HepG2 (cell line): ENCODE data around the gene PDSS2. TPM values are rescaled to one million over a fixed set of nuclear protein-coding genes. Genes with fewer than 3 reads are reported as not detected.

ENCODE experiments used
- CBFB ChIP-seq: sonication (generic); formaldehyde crosslinking; IDR thresholded peaks from 2 replicates; pipeline ENCODE4 v1.4.0; 2020; ENCODE audit warnings: missing genetic modification reagents
- EP300 ChIP-seq, 3 experiments: sonication (generic) in 1 of 3; formaldehyde crosslinking in 1 of 3; IDR thresholded peaks; 2 replicates each; pipeline versions ENCODE4 v1.5.1 to v1.6.1; 2011 to 2020; ENCODE audit warnings: low read depth in 2 of 3, low read length in 2 of 3, borderline replicate concordance in 1 of 3, improper control_type of control experiment in 1 of 3, mild to moderate bottlenecking in 1 of 3, missing genetic modification reagents in 1 of 3, moderate library complexity in 1 of 3
- FOSL2 ChIP-seq: sonication (generic); formaldehyde crosslinking; IDR thresholded peaks from 2 replicates; pipeline ENCODE4 v1.4.0; 2020; ENCODE audit warnings: missing genetic modification reagents
- GATAD1 ChIP-seq: IDR thresholded peaks from 2 replicates; pipeline ENCODE4 v1.6.1; 2016; ENCODE audit warnings: missing genetic modification reagents, missing compliant biosample characterization
- HNF1B ChIP-seq: sonication (generic); formaldehyde crosslinking; IDR thresholded peaks from 2 replicates; pipeline ENCODE4 v1.5.1; 2020; ENCODE audit warnings: mild to moderate bottlenecking, moderate library complexity, missing genetic modification reagents
- KLF13 ChIP-seq: sonication (generic); formaldehyde crosslinking; IDR thresholded peaks from 2 replicates; pipeline ENCODE4 v1.4.0; 2020; ENCODE audit warnings: mild to moderate bottlenecking, missing genetic modification reagents
- MAFG ChIP-seq: sonication (generic); formaldehyde crosslinking; IDR thresholded peaks from 2 replicates; pipeline ENCODE4 v1.5.1; 2020; ENCODE audit warnings: mild to moderate bottlenecking, missing genetic modification reagents
- NR2F6 ChIP-seq, 2 experiments: IDR thresholded peaks; 2 replicates each; pipeline ENCODE4 v1.6.1; 2016; ENCODE audit warnings: antibody characterized with exemption in 1 of 2, mild to moderate bottlenecking in 1 of 2
- RBM22 ChIP-seq: fragments of 200-400 bp; formaldehyde crosslinking; optimal IDR thresholded peaks from 2 replicates; pipeline ENCODE3; 2017; ENCODE audit warnings: mild to moderate bottlenecking, low read length, moderate library complexity
- SAP130 ChIP-seq: IDR thresholded peaks from 2 replicates; pipeline ENCODE4 v1.6.1; 2016; ENCODE audit warnings: low read depth
- TBX2 ChIP-seq: sonication (generic); formaldehyde crosslinking; IDR thresholded peaks from 2 replicates; pipeline ENCODE4 v1.5.0; 2020; ENCODE audit warnings: missing genetic modification reagents, mild to moderate bottlenecking, borderline replicate concordance
- ZKSCAN5 ChIP-seq: sonication (generic); formaldehyde crosslinking; IDR thresholded peaks from 2 replicates; pipeline ENCODE4 v1.5.1; 2020; ENCODE audit warnings: mild to moderate bottlenecking, missing genetic modification reagents
- ZNF430 ChIP-seq: sonication (generic); formaldehyde crosslinking; IDR thresholded peaks from 2 replicates; pipeline ENCODE4 v1.9.0; 2021; ENCODE audit warnings: mild to moderate bottlenecking, missing genetic modification reagents
- ZNF460 ChIP-seq: sonication (generic); formaldehyde crosslinking; IDR thresholded peaks from 2 replicates; pipeline ENCODE4 v1.5.1; 2020; ENCODE audit warnings: missing genetic modification reagents, mild to moderate bottlenecking, borderline replicate concordance
- ZNF737 ChIP-seq: sonication (generic); formaldehyde crosslinking; IDR thresholded peaks from 2 replicates; pipeline ENCODE4 v1.5.0; 2020; ENCODE audit warnings: missing genetic modification reagents, mild to moderate bottlenecking, borderline replicate concordance
- ZNF740 ChIP-seq: sonication (generic); formaldehyde crosslinking; IDR thresholded peaks from 2 replicates; pipeline ENCODE4 v1.4.0; 2020; ENCODE audit warnings: missing genetic modification reagents
- ZNF761 ChIP-seq: sonication (generic); formaldehyde crosslinking; conservative IDR thresholded peaks from 2 replicates; pipeline ENCODE4 v1.4.0; 2020; ENCODE audit warnings: mild to moderate bottlenecking, missing genetic modification reagents
- ZNF83 ChIP-seq: sonication (generic); formaldehyde crosslinking; IDR thresholded peaks from 2 replicates; pipeline ENCODE4 v1.4.0; 2020; ENCODE audit warnings: missing genetic modification reagents, mild to moderate bottlenecking, borderline replicate concordance
- polyA plus RNA-seq, 8 experiments: library from polyadenylated mRNA; depleted of rRNA in 3 of 8; stranded (reverse) in 7 of 8; unstranded in 1 of 8; fragments of >200 nt; fragmentation: Illumina TruSeq in 4 of 8; extraction: Trizol in 4 of 8; gene quantifications; 2 replicates each; pipeline versions ENCODE4 v1.2.1 to v1.2.3, GENCODE V29; 2011 to 2016; ENCODE audit warnings: low read depth in 4 of 8, missing spikeins in 1 of 8, mixed read lengths in 1 of 8; ENCODE audit not compliant: insufficient read depth in 1 of 8
- total RNA-seq, 5 experiments: library from RNA; depleted of rRNA; stranded (reverse); fragments of >200 nt; fragmentation: Illumina TruSeq; extraction: Trizol; gene quantifications; 2 replicates each; pipeline ENCODE4 v1.2.3, GENCODE V29; 2016; ENCODE audit warnings: low read depth in 1 of 5
- TF ChIP-seq, protein P1 (sequence below): sonication (generic); formaldehyde crosslinking; conservative IDR thresholded peaks from 2 replicates; pipeline ENCODE4 v1.4.0; 2020; ENCODE audit warnings: mild to moderate bottlenecking, missing genetic modification reagents, moderate library complexity
- TF ChIP-seq, protein P2 (sequence below): sonication (generic); formaldehyde crosslinking; IDR thresholded peaks from 2 replicates; pipeline ENCODE4 v1.4.0; 2020; ENCODE audit warnings: missing genetic modification reagents, borderline replicate concordance
- TF ChIP-seq, protein P3 (sequence below): IDR thresholded peaks from 2 replicates; pipeline ENCODE4 v1.6.1; 2016

PDSS2 gene
- total and polyA plus RNA-seq, 2 of the 13 experiments (the other 11 are each of a cell fraction or from before 2014, with no cell fraction given) = 16.2 to 17.0 TPM

DNA sequence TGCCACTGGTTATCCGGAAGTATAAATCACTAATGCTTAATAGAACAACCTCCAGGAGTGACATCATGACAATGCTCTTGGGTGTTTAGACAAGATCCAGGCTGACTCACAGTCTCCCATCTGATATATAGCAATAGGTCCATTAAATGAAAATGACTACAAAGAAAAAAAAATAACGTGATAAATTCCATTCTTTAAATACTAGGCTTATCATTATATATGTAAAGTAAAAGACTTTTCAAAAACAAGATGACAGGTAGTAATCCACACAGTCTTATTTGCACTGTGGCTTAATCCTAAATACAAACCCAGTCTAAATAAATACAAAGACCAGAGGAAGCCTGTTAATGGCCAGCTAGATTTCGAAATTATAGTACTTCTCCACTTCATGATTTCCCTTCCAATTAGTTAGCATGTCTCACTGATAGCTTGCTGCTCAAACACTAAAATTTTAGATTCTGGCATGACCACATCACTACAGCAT is 195.0 kb downstream of the PDSS2 start (continued):
- TF ChIP-seq, protein P1, sequence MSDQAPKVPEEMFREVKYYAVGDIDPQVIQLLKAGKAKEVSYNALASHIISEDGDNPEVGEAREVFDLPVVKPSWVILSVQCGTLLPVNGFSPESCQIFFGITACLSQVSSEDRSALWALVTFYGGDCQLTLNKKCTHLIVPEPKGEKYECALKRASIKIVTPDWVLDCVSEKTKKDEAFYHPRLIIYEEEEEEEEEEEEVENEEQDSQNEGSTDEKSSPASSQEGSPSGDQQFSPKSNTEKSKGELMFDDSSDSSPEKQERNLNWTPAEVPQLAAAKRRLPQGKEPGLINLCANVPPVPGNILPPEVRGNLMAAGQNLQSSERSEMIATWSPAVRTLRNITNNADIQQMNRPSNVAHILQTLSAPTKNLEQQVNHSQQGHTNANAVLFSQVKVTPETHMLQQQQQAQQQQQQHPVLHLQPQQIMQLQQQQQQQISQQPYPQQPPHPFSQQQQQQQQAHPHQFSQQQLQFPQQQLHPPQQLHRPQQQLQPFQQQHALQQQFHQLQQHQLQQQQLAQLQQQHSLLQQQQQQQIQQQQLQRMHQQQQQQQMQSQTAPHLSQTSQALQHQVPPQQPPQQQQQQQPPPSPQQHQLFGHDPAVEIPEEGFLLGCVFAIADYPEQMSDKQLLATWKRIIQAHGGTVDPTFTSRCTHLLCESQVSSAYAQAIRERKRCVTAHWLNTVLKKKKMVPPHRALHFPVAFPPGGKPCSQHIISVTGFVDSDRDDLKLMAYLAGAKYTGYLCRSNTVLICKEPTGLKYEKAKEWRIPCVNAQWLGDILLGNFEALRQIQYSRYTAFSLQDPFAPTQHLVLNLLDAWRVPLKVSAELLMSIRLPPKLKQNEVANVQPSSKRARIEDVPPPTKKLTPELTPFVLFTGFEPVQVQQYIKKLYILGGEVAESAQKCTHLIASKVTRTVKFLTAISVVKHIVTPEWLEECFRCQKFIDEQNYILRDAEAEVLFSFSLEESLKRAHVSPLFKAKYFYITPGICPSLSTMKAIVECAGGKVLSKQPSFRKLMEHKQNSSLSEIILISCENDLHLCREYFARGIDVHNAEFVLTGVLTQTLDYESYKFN (CRISPR knock-in tag) = peak; percentile 71
- TF ChIP-seq ZNF737 (CRISPR knock-in tag) (no peak), ZNF83 (CRISPR knock-in tag) (no peak), MAFG (no peak), KLF13 (CRISPR knock-in tag) (no peak), GATAD1 (CRISPR knock-in tag) (0 out of 2 replicates have a peak, but pooled peaks have one; percentile 15), ZNF460 (no peak), RBM22 (no peak), FOSL2 (CRISPR knock-in tag) (peak; percentile 60), ZNF740 (CRISPR knock-in tag) (no peak), CBFB (CRISPR knock-in tag) (0 out of 2 replicates have a peak, but pooled peaks have one; percentile 27), ZNF430 (CRISPR knock-in tag) (no peak), TBX2 (peak; percentile 56; the same call in 1 of the 2 replicates), HNF1B (no peak), ZNF761 (no peak), EP300 (IDR thresholded peaks at IDR 0.05; ENCODE audit: low read depth in 2 of 2, low read length in 2 of 2) (peak in 1 of 2 experiments; percentile 85; a peak in 2 of 4 replicates), EP300 (CRISPR knock-in tag; IDR thresholded peaks at IDR 0.05; ENCODE audit: borderline replicate concordance) (0 out of 2 replicates have a peak, but pooled peaks have one; percentile 19), ZKSCAN5 (CRISPR knock-in tag) (no peak), SAP130 (CRISPR knock-in tag) (peak; percentile 45; the same call in 1 of the 2 replicates), NR2F6 (IDR thresholded peaks at IDR 0.05) (no peak), NR2F6 (CRISPR knock-in tag; IDR thresholded peaks at IDR 0.05) (0 out of 2 replicates have a peak, but pooled peaks have one; percentile 28)
- TF ChIP-seq, protein P2, sequence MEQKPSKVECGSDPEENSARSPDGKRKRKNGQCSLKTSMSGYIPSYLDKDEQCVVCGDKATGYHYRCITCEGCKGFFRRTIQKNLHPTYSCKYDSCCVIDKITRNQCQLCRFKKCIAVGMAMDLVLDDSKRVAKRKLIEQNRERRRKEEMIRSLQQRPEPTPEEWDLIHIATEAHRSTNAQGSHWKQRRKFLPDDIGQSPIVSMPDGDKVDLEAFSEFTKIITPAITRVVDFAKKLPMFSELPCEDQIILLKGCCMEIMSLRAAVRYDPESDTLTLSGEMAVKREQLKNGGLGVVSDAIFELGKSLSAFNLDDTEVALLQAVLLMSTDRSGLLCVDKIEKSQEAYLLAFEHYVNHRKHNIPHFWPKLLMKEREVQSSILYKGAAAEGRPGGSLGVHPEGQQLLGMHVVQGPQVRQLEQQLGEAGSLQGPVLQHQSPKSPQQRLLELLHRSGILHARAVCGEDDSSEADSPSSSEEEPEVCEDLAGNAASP (CRISPR knock-in tag) = 0 out of 2 replicates have a peak, but pooled peaks have one; percentile 33
- TF ChIP-seq, protein P3, sequence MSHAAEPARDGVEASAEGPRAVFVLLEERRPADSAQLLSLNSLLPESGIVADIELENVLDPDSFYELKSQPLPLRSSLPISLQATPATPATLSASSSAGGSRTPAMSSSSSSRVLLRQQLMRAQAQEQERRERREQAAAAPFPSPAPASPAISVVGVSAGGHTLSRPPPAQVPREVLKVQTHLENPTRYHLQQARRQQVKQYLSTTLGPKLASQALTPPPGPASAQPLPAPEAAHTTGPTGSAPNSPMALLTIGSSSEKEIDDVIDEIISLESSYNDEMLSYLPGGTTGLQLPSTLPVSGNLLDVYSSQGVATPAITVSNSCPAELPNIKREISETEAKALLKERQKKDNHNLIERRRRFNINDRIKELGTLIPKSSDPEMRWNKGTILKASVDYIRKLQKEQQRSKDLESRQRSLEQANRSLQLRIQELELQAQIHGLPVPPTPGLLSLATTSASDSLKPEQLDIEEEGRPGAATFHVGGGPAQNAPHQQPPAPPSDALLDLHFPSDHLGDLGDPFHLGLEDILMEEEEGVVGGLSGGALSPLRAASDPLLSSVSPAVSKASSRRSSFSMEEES (CRISPR knock-in tag) = 0 out of 2 replicates have a peak, but pooled peaks have one; percentile 17
